Activated CD4-positive, alpha-beta memory T cell treated with anti-CD3 and anti-CD28 coated beads, Interleukin-2, amount 10 ng/mL, durations not matched to agents 7 days and 5 days (primary cell): ENCODE data around the gene VWA5A. TPM values are rescaled to one million over a fixed set of nuclear protein-coding genes. Genes with fewer than 3 reads are reported as not detected.

Experiments used
- CTCF ChIA-PET: fragments of 350-600 bp; sonication (Branson Sonifier 250); formaldehyde crosslinking; loops from one replicate; lab custom pipeline; 2021; ENCODE audit warnings: antibody characterized with exemption, inconsistent platforms; lab: Charles Lee
- POLR2A ChIA-PET: fragments of 350-600 bp; sonication (Branson Sonifier 250); formaldehyde crosslinking; loops from one replicate; lab custom pipeline; 2021; ENCODE audit warnings: antibody characterized with exemption; lab: Charles Lee
- DNase-seq: peaks from one replicate; pipeline ENCODE4 v3.0.0-alpha.2; 2020
- H3K27ac Mint-ChIP-seq: one replicate; pipeline ENCODE4 v1.8.0; 2021; ENCODE audit warnings: mild to moderate bottlenecking, mixed read lengths
- H3K27me3 Mint-ChIP-seq: one replicate; pipeline ENCODE4 v1.8.0; 2021; ENCODE audit warnings: mixed read lengths
- H3K36me3 Mint-ChIP-seq: one replicate; pipeline ENCODE4 v1.8.0; 2021; ENCODE audit warnings: low read depth, mixed read lengths
- H3K4me1 Mint-ChIP-seq: one replicate; pipeline ENCODE4 v1.8.0; 2021; ENCODE audit warnings: mixed read lengths
- H3K4me3 Mint-ChIP-seq: one replicate; pipeline ENCODE4 v1.8.0; 2021; ENCODE audit warnings: mild to moderate bottlenecking, mixed read lengths
- H3K9me3 Mint-ChIP-seq: one replicate; pipeline ENCODE4 v1.8.0; 2021; ENCODE audit warnings: mixed read lengths
- total RNA-seq, 2 experiments: library from RNA; stranded (reverse); gene quantifications; one replicate each; pipeline ENCODE4 v1.2.3, GENCODE V29; 2021

Gene VWA5A
- total RNA-seq, 2 experiments from 2014 or later = 6.8 to 7.0 TPM

DNA sequence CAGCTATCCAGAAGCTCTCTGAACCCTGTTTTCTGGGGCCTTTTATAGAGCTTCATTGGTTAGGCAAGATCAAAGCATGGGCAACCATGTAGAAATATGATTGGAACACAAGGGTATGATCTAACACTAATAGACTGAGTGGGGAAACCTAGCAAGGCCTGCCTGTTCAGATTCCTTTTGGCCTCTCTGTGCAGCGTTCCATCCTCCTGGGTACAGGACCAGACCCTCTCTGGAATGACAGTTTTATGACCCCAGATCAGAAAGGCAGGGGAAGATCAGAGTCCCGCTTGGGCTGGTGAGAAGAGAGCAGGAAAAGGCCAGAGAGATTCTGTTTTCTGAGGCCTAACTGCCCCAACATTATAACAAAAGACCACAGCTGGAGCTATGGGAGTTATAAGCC lies 36.7 kb upstream of the VWA5A start:
- no peak overlapping the region for H3K27ac Mint-ChIP-seq
- peaks cover 7% of the 10 kb centered on the region for H3K4me1 Mint-ChIP-seq
- no peaks in the 10 kb centered on the region for H3K9me3 Mint-ChIP-seq
- peaks cover 32% of the 10 kb centered on the region for H3K27me3 Mint-ChIP-seq
- DNase-seq = no peak
- ChIA-PET POLR2A (no interaction called here), CTCF (no interaction called here)
- no peak overlapping the region for H3K4me3 Mint-ChIP-seq
- no peaks in the 10 kb centered on the region for H3K36me3 Mint-ChIP-seq

DNA sequence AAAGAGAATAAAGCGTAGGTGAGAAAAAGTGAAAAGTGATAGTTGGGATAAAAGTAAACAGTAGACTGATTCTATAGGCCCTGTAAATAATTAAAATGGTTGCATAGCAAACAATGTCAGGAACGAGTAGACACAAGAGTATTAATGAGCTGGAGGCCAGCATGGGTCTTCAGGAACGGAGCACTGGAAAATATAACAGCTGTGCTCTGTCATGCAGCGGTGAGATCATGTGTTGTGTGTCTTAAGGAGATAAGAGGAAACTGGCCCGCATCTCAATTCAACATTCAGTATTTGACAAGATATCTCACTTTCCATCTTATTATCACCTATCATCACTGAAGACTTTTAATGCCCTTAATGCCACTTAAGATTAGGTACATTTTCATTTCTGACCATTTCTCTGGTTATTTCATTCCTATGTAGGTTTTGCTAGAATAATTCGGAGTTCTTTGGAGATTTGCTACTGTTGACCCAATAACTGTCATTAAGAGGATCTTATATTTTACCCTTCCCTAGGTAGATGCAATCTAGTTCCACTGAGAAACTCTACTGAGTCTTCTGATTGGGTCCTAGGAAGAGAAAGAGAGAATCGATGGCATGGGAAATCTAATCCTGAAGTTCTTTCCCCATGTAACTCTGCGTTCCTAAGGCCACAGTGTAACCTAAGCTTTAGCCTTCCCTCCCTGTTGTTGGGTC lies 35.5 kb upstream of the VWA5A start:
- Mint-ChIP-seq H3K27me3 (peaks cover 37% of the 10 kb centered on the region), H3K36me3 (no peaks in the 10 kb centered on the region), H3K4me1 (peaks cover 7% of the 10 kb centered on the region), H3K4me3 (no peak overlapping the region), H3K27ac (no peak overlapping the region), H3K9me3 (no peaks in the 10 kb centered on the region)
- DNase-seq = no peak
- ChIA-PET CTCF (interaction anchor here (1.1 kb wide), 1 partner anchor 10 kb away, joined by 3 read pairs; no protein-coding TSS in a partner anchor), POLR2A (no interaction called here)

DNA sequence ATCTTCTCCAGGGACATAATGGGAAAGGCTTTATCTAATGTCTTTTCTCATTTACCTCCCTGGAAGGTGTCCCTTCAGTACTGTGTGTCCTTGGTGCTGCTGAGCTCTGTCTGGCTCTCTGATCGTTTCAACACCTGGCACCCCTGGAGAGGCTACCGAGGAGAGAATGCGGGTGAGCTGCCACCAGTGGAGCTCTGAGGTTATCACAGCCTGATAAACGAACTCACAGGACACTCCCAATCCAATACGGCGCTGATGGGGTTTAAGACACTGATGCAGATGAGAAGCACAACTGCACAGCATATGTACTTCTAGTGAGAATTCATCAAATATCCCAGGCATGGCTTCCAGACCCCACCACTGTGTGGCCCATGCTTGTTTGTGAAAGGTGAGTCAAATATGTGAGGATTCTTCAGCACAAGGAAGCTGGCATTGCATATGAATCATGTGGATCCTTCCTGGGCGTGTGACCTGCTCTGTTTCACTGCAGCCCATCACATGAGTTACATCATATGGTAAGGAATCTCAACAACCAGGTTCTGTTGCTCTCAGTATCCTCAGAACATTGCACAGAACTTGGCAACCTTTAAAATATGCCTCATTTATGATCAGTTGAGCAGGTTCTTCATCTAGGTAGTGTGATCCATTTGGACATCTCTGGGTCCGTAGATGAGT lies 34.8 kb upstream of the VWA5A start:
- Mint-ChIP-seq H3K27ac (no peak overlapping the region), H3K27me3 (peaks cover 37% of the 10 kb centered on the region), H3K9me3 (no peaks in the 10 kb centered on the region), H3K36me3 (no peaks in the 10 kb centered on the region), H3K4me3 (no peak overlapping the region), H3K4me1 (peaks cover 7% of the 10 kb centered on the region)
- no peak for DNase-seq
- CTCF ChIA-PET = interaction anchor here (1.1 kb wide), 1 partner anchor 10 kb away, joined by 3 read pairs; no protein-coding TSS in a partner anchor
- POLR2A ChIA-PET = no interaction called here

DNA sequence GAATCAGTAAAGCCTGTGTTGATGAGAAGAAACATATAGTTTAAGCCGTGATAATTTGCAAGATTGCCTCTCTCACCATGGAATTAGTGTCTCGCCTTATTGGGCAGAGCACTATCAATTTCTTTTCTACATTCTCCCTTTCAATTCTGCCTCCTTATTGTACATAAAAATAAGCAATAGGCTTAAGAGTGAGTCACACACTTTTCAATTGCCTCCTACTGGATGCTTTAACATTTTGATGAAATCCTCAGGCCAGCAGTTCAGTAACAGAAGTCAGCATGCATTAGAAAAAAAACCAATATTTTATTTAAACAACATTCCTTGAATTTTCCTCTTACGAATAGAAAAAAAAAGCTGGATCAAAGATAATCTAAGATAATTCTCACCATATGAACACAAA lies 33.8 kb upstream of the VWA5A start:
- H3K27ac Mint-ChIP-seq = no peak overlapping the region
- no peak overlapping the region for H3K4me3 Mint-ChIP-seq
- no peaks in the 10 kb centered on the region for H3K36me3 Mint-ChIP-seq
- POLR2A ChIA-PET = no interaction called here
- DNase-seq = no peak
- H3K27me3 Mint-ChIP-seq = peaks cover 40% of the 10 kb centered on the region
- H3K9me3 Mint-ChIP-seq = no peaks in the 10 kb centered on the region
- H3K4me1 Mint-ChIP-seq = peaks cover 4% of the 10 kb centered on the region
- CTCF ChIA-PET = no interaction called here

DNA sequence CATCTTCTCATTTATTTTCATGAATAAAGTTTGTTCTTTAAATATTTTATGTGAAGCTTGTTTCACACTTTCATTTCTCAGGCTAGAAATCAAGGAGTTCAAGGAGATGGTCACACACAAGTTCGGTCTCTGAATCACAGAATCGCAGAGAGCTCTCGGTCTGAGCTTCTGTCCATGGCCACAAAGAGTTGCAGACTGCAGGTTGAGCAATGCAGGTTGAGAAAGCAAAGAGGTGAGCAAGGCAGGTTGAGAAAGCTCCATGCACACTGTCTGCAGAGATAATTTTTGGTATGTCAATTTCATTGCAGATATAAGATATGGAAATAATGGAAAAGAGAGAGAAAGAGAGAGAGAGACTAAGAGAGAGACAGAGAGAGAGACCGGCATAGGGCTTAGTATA lies 32.9 kb upstream of the VWA5A start:
- CTCF ChIA-PET = interaction anchor here (0.8 to 1.0 kb wide), 3 partner anchors 11 to 112 kb away, joined by 3 to 4 read pairs (median 4); no protein-coding TSS in a partner anchor

DNA sequence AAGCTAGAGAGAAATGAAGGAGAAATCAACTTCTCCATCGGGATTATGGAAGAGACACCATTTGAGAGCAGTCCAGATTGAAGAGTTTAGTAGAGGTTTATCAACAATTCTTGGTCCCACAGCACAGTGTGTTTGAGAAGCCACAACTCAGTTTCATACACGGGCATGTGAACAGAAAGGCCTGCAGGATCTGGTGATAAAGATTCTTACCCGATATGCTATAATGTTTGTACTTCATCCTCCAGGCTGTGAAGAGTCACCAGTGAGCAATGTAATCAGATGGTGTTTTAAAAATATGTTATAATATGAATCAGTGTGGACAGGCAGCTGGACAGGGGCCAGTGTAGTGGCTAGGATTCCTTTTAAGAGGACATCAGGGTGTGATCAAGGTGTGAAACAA lies 29.7 kb upstream of the VWA5A start:
- H3K4me1 Mint-ChIP-seq = no peaks in the 10 kb centered on the region
- no peaks in the 10 kb centered on the region for H3K36me3 Mint-ChIP-seq
- no peak overlapping the region for H3K4me3 Mint-ChIP-seq
- no peaks in the 10 kb centered on the region for H3K9me3 Mint-ChIP-seq
- POLR2A ChIA-PET = no interaction called here
- no peak overlapping the region for H3K27ac Mint-ChIP-seq
- CTCF ChIA-PET = interaction anchor here (1.0 kb wide), 1 partner anchor 109 kb away, joined by 3 read pairs; no protein-coding TSS in a partner anchor
- H3K27me3 Mint-ChIP-seq = peaks cover 33% of the 10 kb centered on the region
- no peak for DNase-seq

More for the DNA sequence above, 32.9 kb upstream of the VWA5A start:
- POLR2A ChIA-PET = no interaction called here
- Mint-ChIP-seq H3K4me1 (no peaks in the 10 kb centered on the region), H3K27me3 (peaks cover 36% of the 10 kb centered on the region), H3K4me3 (no peak overlapping the region), H3K36me3 (no peaks in the 10 kb centered on the region), H3K9me3 (no peaks in the 10 kb centered on the region), H3K27ac (no peak overlapping the region)
- DNase-seq = no peak

DNA sequence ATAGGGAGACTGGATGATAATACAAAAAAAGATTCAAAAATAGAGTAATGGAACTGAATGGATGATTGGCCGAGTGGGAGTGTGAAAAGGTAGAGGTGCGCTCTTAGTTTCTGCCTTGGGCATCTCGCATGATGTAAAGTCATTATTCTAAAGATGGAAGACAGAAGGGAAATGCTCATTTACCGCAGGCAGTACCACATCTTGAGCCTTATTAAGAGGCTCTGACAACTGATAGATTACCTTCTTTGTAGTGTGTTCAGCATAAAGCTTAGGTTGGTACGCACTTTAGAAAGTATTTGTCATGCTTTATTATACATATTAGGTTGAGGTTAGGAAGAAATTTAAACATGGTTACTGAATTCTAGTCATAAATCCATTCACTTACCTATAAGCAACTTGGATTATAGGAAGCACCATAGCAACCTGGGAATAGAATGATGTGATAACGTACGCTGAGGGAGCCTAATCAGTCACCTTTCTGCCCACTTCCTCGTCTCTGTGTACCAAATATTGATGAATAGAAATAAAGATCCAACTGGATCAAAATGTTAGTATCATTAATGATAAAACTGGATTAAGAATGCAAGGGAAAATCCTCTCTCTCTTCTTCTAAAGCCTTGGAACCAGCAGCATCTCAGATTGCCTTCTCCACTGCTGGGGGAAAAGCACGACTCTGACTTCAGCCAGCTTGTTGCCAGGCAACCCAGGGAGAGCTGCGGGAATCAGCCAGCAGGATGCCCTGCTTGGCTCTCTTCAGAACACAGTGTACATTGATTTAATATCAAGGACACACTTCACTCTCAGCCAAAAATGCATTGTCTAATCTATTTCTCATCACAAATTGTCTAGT lies 29.0 kb upstream of the VWA5A start:
- Mint-ChIP-seq H3K36me3 (no peaks in the 10 kb centered on the region), H3K4me1 (no peaks in the 10 kb centered on the region), H3K4me3 (no peak overlapping the region), H3K9me3 (no peaks in the 10 kb centered on the region), H3K27ac (no peak overlapping the region), H3K27me3 (peaks cover 35% of the 10 kb centered on the region)
- ChIA-PET POLR2A (no interaction called here), CTCF (interaction anchor here (1.0 kb wide), 1 partner anchor 108 kb away, joined by 3 read pairs; no protein-coding TSS in a partner anchor)
- no peak for DNase-seq

DNA sequence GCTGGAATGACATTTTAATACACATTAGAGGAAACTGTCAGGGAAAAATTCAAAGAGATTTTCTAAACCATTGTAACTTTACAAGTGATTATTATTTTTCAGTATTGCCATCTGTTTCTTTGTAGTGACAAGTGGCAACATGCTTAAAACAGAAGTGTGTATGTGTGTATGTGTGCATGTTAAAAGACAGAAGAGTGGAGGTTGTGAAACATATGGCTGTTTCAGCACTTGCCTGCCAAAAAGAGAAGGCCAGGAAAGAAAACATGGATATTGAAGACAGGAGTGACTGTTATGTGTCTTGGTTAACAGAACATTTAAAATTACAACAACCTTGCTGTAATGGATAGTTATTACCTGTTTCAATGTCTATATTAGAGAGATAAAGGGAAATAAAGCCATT lies 24.3 kb upstream of the VWA5A start:
- H3K4me1 Mint-ChIP-seq = no peaks in the 10 kb centered on the region
- H3K36me3 Mint-ChIP-seq = no peaks in the 10 kb centered on the region
- ChIA-PET POLR2A (no interaction called here), CTCF (no interaction called here)
- H3K27me3 Mint-ChIP-seq = peaks cover 22% of the 10 kb centered on the region
- H3K4me3 Mint-ChIP-seq = no peak overlapping the region
- H3K9me3 Mint-ChIP-seq = no peaks in the 10 kb centered on the region
- no peak for DNase-seq
- no peak overlapping the region for H3K27ac Mint-ChIP-seq

DNA sequence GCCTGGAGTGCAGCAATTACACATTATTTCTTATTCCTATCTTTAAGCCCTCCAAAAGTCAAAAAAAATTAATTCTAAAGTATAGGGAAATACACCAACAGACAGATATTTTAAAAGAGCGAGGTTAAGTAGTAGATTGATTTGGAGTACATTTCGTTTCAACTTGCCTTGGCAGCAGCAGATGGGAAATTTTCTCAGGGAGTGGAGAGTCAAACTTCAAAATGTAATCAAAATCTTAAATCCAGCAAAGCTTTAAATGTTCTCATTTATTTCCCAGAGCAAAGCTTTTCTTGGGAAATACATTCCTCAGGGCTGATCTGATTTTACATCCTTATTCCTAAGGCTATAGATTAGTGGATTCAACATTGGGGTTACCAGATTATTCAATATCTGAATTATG lies 21.9 kb upstream of the VWA5A start:
- no peak overlapping the region for H3K4me3 Mint-ChIP-seq
- ChIA-PET POLR2A (no interaction called here), CTCF (no interaction called here)
- H3K4me1 Mint-ChIP-seq = no peaks in the 10 kb centered on the region
- H3K27ac Mint-ChIP-seq = no peak overlapping the region
- no peaks in the 10 kb centered on the region for H3K36me3 Mint-ChIP-seq
- no peak for DNase-seq
- peaks cover 20% of the 10 kb centered on the region for H3K27me3 Mint-ChIP-seq
- H3K9me3 Mint-ChIP-seq = no peaks in the 10 kb centered on the region

DNA sequence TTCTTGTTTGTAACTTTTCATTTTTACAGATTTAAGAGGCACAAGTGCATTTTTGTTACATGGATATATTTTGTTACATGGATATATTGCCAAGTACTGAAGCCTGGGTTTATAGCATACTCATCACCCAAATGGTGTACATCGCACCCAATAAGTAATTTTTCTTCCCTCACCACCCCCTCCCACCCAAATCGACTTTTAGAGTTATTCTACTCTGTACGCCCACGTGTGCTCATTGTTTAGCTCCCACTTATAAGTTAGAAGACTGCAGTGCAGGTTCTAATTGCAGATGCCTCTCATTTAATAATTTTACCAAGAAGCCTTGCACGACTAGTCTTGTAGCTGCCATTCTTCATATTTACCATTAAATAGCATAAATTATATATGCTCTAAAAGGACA lies 20.5 kb upstream of the VWA5A start:
- no peaks in the 10 kb centered on the region for H3K9me3 Mint-ChIP-seq
- H3K4me3 Mint-ChIP-seq = no peak overlapping the region
- H3K27me3 Mint-ChIP-seq = peaks cover 23% of the 10 kb centered on the region
- no peaks in the 10 kb centered on the region for H3K36me3 Mint-ChIP-seq
- H3K4me1 Mint-ChIP-seq = no peaks in the 10 kb centered on the region
- POLR2A ChIA-PET = no interaction called here
- CTCF ChIA-PET = no interaction called here
- DNase-seq = no peak
- H3K27ac Mint-ChIP-seq = no peak overlapping the region

DNA sequence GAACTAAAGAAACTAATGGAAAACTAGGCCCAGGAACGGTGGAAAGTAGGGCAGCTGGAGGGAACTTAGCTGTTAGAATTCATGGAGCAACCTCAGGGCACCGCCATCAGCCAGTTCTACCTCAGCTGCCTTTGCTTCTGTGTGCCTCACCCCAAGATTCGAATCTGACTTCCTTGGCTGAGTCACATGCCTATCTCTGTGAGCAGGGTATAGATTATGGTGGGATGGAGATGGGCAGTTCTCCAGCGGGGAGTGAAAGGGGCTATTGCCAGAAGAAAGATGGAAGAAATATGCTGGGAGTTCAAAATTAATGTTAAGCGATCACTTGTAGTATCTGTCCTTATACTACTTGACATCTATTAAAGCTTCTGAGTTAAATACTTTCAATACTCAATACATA lies 18.9 kb upstream of the VWA5A start:
- POLR2A ChIA-PET = interaction anchor here (1.2 kb wide), 1 partner anchor 18 kb away, joined by 5 read pairs; no protein-coding TSS in a partner anchor
- no peaks in the 10 kb centered on the region for H3K9me3 Mint-ChIP-seq
- peaks cover 21% of the 10 kb centered on the region for H3K27me3 Mint-ChIP-seq
- CTCF ChIA-PET = no interaction called here
- no peaks in the 10 kb centered on the region for H3K4me1 Mint-ChIP-seq
- no peak for DNase-seq
- H3K36me3 Mint-ChIP-seq = no peaks in the 10 kb centered on the region
- H3K27ac Mint-ChIP-seq = no peak overlapping the region
- H3K4me3 Mint-ChIP-seq = no peak overlapping the region

DNA sequence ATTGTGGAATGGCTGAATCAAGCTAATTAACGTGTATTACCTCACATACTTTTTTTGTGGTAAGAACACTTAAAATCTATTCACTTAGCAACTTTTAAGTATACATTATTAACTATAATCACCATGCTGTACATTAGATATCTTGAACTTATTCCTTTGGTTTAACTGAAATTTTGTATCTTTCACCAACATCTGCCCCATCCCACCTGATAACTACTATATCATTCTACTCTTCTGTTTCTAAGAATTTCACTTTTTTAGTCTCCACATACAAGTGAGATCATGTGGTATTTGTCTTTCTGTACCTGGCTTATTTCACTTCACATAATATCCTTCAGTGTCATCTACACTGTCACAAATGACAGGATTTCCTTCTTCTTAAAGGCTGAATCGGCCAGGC lies 17.1 kb upstream of the VWA5A start:
- no peaks in the 10 kb centered on the region for H3K9me3 Mint-ChIP-seq
- H3K4me3 Mint-ChIP-seq = no peak overlapping the region
- no peak overlapping the region for H3K27ac Mint-ChIP-seq
- no peak for DNase-seq
- CTCF ChIA-PET = no interaction called here
- no peaks in the 10 kb centered on the region for H3K36me3 Mint-ChIP-seq
- POLR2A ChIA-PET = no interaction called here
- peaks cover 25% of the 10 kb centered on the region for H3K27me3 Mint-ChIP-seq
- no peaks in the 10 kb centered on the region for H3K4me1 Mint-ChIP-seq

DNA sequence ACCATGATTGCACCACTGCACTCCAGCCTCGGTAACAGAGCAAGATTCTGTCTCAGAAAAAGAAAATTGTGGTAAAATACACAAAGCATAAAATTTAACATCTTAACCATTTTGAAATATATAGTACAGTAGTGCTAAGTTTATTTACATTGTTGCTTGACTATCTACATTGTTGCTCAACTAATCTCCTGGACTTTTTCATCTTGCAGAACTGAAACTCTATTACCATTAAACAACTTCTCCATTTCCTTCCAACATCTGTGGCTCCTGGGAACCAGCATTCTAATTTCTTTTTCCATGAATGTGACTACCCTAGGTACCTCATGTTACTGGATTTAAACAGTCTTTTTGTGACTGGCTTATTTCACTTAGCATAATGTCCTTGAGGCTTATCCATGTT lies 13.5 kb upstream of the VWA5A start:
- no peak overlapping the region for H3K4me3 Mint-ChIP-seq
- no peak for DNase-seq
- no peaks in the 10 kb centered on the region for H3K36me3 Mint-ChIP-seq
- H3K4me1 Mint-ChIP-seq = no peaks in the 10 kb centered on the region
- H3K9me3 Mint-ChIP-seq = no peaks in the 10 kb centered on the region
- CTCF ChIA-PET = no interaction called here
- peaks cover 27% of the 10 kb centered on the region for H3K27me3 Mint-ChIP-seq
- no peak overlapping the region for H3K27ac Mint-ChIP-seq
- POLR2A ChIA-PET = no interaction called here
